PC-9 (cell line): ENCODE measurements around the gene R3HDM2. TPM values are rescaled to one million over a fixed set of nuclear protein-coding genes. Genes with fewer than 3 reads are reported as not detected.

Experiments
- BruUV-seq: library from RNA; stranded (reverse); fragments of 400-500 nt; replicated peaks from 2 replicates; lab custom pipeline; 2021; lab: Mats Ljungman, UMichigan
- CTCF ChIA-PET: fragments of 300-600 bp; sonication (Branson Sonifier 250); formaldehyde crosslinking; loops from one replicate; lab custom pipeline; 2022; ENCODE audit warnings: antibody characterized with exemption; lab: Charles Lee
- POLR2A ChIA-PET: fragments of 300-600 bp; sonication (Branson Sonifier 250); formaldehyde crosslinking; loops from one replicate; lab custom pipeline; 2022; ENCODE audit warnings: antibody characterized with exemption; ENCODE audit not compliant: unreplicated experiment; lab: Charles Lee
- DNase-seq, 2 experiments: peaks; one replicate each; pipeline versions ENCODE4 v3.0.0 to v3.0.0-alpha.2; 2015 to 2022; ENCODE audit warnings: mixed read lengths in 1 of 2
- H2AFZ ChIP-seq: fragments of 200-600 bp; sonication (generic); 2 replicates; pipeline ENCODE4 v1.8.1; 2017; ENCODE audit warnings: antibody characterized with exemption
- H3F3A ChIP-seq: fragments of 200-600 bp; sonication (generic); 2 replicates; pipeline ENCODE4 v1.8.1; 2017; ENCODE audit warnings: antibody characterized with exemption, mild to moderate bottlenecking, low read depth; ENCODE audit not compliant: insufficient read depth
- H3K27ac ChIP-seq: fragments of 200-600 bp; sonication (generic); 2 replicates; pipeline ENCODE4 v1.6.1; 2016; ENCODE audit warnings: mixed run types
- H3K27me3 ChIP-seq: fragments of 200-600 bp; sonication (generic); 2 replicates; pipeline ENCODE4 v1.6.1; 2016; ENCODE audit warnings: low read depth, mixed run types; ENCODE audit not compliant: insufficient read depth
- H3K36me3 ChIP-seq: fragments of 200-600 bp; sonication (generic); 2 replicates; pipeline ENCODE4 v1.6.1; 2016; ENCODE audit warnings: low read depth, mixed run types
- H3K4me1 ChIP-seq: fragments of 200-600 bp; sonication (generic); replicated peaks from 2 replicates; pipeline ENCODE4 v1.6.1; 2016; ENCODE audit warnings: mixed run types; ENCODE audit not compliant: insufficient read depth
- H3K4me2 ChIP-seq: fragments of 200-600 bp; sonication (generic); 2 replicates; pipeline ENCODE4 v1.6.1; 2017; ENCODE audit warnings: mixed run types
- H3K4me3 ChIP-seq: fragments of 200-600 bp; sonication (generic); 2 replicates; pipeline ENCODE4 v1.6.1; 2016; ENCODE audit warnings: mixed run types
- H3K79me2 ChIP-seq: fragments of 200-600 bp; sonication (generic); 2 replicates; pipeline ENCODE4 v1.6.1; 2017; ENCODE audit warnings: low read depth, mixed run types
- H3K9me2 ChIP-seq: fragments of 200-600 bp; sonication (generic); 2 replicates; pipeline ENCODE4 v1.8.1; 2017; ENCODE audit warnings: mild to moderate bottlenecking; ENCODE audit not compliant: insufficient read depth
- H3K9me3 ChIP-seq: fragments of 200-600 bp; sonication (generic); 2 replicates; pipeline ENCODE4 v1.8.1; 2016; ENCODE audit warnings: low read depth; ENCODE audit not compliant: insufficient read depth
- H4K20me1 ChIP-seq: fragments of 200-600 bp; sonication (generic); 2 replicates; pipeline ENCODE4 v1.8.1; 2017; ENCODE audit not compliant: insufficient read depth
- EZH2 ChIP-seq: fragments of 200-600 bp; sonication (generic); IDR thresholded peaks from 2 replicates; pipeline ENCODE4 v1.8.0; 2017; ENCODE audit warnings: antibody characterized with exemption, low read depth
- intact Hi-C: fragments of 100-400 bp; cut with micrococcal nuclease; formaldehyde crosslinking; loops from one replicate; pipeline ENCODE4 v1.10.0; 2022; ENCODE audit not compliant: unreplicated experiment
- total RNA-seq: library from RNA; stranded (reverse); gene quantifications from 2 replicates; pipeline ENCODE4 v1.2.3, GENCODE V29; 2021
- TF ChIP-seq, protein P1 (sequence below): fragments of 200-600 bp; sonication (generic); conservative IDR thresholded peaks from 2 replicates; pipeline ENCODE4 v1.6.1; 2017; ENCODE audit warnings: mixed run types, antibody characterized with exemption, mild to moderate bottlenecking, moderate library complexity

The R3HDM2 gene
- total RNA-seq, 1 experiment from 2014 or later: 65.1 TPM

DNA sequence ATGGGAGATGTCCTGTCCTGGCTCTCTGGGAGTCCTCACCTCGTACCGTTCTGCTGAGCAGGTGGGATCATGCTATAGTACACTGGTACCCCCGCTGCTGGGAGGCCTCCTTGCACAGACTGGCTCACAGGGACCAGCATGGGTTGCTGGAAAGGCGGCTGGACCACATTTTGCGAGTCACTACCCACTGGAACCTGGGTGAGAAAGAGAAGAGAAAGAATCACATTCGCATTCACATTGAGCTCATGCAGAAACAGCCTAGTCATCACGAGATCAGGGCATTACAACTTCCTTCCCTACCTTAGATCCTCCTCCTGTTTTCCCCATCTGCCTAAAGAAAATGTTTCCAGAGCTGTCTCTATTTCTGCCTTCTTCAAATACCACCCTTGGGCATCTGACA lies 162.6 kb downstream of the R3HDM2 start:
- ChIA-PET CTCF (no interaction called here), POLR2A (no interaction called here)
- H3K79me2 ChIP-seq: no peaks in the 10 kb centered on the region
- H3F3A ChIP-seq: 0 out of 2 replicates have a peak, but pooled peaks cover 7% of the 10 kb centered on the region
- TF ChIP-seq EZH2: no peak
- TF ChIP-seq, protein P1, sequence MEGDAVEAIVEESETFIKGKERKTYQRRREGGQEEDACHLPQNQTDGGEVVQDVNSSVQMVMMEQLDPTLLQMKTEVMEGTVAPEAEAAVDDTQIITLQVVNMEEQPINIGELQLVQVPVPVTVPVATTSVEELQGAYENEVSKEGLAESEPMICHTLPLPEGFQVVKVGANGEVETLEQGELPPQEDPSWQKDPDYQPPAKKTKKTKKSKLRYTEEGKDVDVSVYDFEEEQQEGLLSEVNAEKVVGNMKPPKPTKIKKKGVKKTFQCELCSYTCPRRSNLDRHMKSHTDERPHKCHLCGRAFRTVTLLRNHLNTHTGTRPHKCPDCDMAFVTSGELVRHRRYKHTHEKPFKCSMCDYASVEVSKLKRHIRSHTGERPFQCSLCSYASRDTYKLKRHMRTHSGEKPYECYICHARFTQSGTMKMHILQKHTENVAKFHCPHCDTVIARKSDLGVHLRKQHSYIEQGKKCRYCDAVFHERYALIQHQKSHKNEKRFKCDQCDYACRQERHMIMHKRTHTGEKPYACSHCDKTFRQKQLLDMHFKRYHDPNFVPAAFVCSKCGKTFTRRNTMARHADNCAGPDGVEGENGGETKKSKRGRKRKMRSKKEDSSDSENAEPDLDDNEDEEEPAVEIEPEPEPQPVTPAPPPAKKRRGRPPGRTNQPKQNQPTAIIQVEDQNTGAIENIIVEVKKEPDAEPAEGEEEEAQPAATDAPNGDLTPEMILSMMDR: no peak
- H2AFZ ChIP-seq: no peak overlapping the region
- 0 out of 2 replicates have a peak, but pooled peaks cover 6% of the 10 kb centered on the region for H3K36me3 ChIP-seq
- intact Hi-C loops: no loop called here
- H3K27ac ChIP-seq: no peak overlapping the region
- no peak for DNase-seq
- no peaks in the 10 kb centered on the region for H3K4me1 ChIP-seq
- no peak overlapping the region for H3K4me3 ChIP-seq
- no peaks in the 10 kb centered on the region for H3K27me3 ChIP-seq
- H3K4me2 ChIP-seq: no peak overlapping the region
- H3K9me3 ChIP-seq: no peaks in the 10 kb centered on the region
- no TSS peak for BruUV-seq
- H4K20me1 ChIP-seq: no peaks in the 10 kb centered on the region
- H3K9me2 ChIP-seq: no peaks in the 10 kb centered on the region

DNA sequence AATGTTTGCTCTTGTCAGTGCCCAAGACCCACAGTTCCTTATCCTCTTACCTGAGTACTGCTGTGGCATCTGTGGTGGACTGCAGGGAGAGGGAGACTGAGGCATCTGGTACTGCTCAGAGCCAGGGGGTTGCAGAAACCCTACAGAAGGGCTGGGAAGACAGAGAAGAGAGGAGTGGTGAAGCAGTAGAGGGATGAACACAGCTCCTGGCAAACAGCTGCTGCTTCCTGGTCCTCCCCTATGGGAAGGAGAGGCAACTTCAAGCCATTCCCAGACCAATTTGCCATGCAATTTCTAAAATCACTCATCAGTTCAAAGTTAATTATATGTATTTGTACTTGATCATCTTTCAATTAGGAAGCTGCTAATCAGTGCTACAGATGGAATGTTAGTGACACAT lies 164.2 kb downstream of the R3HDM2 start:
- Histone ChIP-seq H2AFZ (no peak overlapping the region), H3K27ac (no peak overlapping the region), H4K20me1 (no peaks in the 10 kb centered on the region), H3F3A (0 out of 2 replicates have a peak, but pooled peaks cover 7% of the 10 kb centered on the region), H3K9me3 (no peaks in the 10 kb centered on the region), H3K9me2 (no peaks in the 10 kb centered on the region), H3K36me3 (0 out of 2 replicates have a peak, but pooled peaks cover 6% of the 10 kb centered on the region), H3K4me3 (no peak overlapping the region), H3K79me2 (no peaks in the 10 kb centered on the region), H3K4me1 (no peaks in the 10 kb centered on the region), H3K27me3 (no peaks in the 10 kb centered on the region), H3K4me2 (no peak overlapping the region)
- TF ChIP-seq EZH2: no peak
- TF ChIP-seq, protein P1: no peak
- DNase-seq: no peak
- ChIA-PET CTCF (no interaction called here), POLR2A (no interaction called here)
- no TSS peak for BruUV-seq
- intact Hi-C loops: no loop called here

DNA sequence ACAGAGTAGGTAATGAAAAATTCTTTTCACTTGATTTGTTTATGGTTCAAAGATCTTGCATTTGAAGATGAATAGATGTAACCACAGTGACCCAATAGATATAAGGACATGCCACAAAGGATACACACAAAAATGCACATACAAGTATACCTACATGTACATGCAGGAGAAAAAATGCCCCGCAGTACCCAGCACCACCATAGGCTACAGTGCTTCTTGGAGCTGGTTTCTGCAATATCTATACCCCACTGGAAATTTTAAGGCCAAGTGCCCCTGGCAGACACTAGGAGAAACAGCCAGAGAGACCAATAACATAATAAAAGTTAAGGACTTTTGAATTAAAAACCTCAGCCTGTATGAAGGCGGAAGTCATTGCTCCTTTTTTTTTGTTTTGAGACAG lies 167.7 kb downstream of the R3HDM2 start:
- H3K36me3 ChIP-seq: no peaks in the 10 kb centered on the region

More for the DNA sequence above, 167.7 kb downstream of the R3HDM2 start:
- Histone ChIP-seq H2AFZ (no peak overlapping the region), H3K79me2 (no peaks in the 10 kb centered on the region), H3K27me3 (no peaks in the 10 kb centered on the region), H3K4me2 (no peak overlapping the region), H3F3A (0 out of 2 replicates have a peak, but pooled peaks cover 7% of the 10 kb centered on the region), H3K27ac (no peak overlapping the region), H3K4me3 (no peak overlapping the region), H3K9me2 (no peaks in the 10 kb centered on the region), H3K4me1 (no peaks in the 10 kb centered on the region), H4K20me1 (no peaks in the 10 kb centered on the region), H3K9me3 (no peaks in the 10 kb centered on the region)
- ChIA-PET CTCF (interaction anchor here (0.5 to 0.7 kb wide), 2 partner anchors 18 to 194 kb away, joined by 3 to 4 read pairs; no protein-coding TSS in a partner anchor), POLR2A (interaction anchor here (0.6 kb wide), 1 partner anchor 185 kb away, joined by 4 read pairs; no protein-coding TSS in a partner anchor)
- intact Hi-C loops: loop anchor here (1.0 kb wide), 1 partner anchor 190 kb away; no protein-coding TSS in a partner anchor
- DNase-seq: no peak
- BruUV-seq: no TSS peak
- TF ChIP-seq, protein P1: no peak
- TF ChIP-seq EZH2: no peak
